Subcutaneous adipose tissue (tissue), 4 donors: ENCODE data around the gene FBXO2. TPM values are rescaled to one million over a fixed set of nuclear protein-coding genes. Genes with fewer than 3 reads are reported as not detected.

Source experiments
- CTCF ChIP-seq: fragments of 450-650 bp; IDR thresholded peaks from one replicate; pipeline ENCODE4 v1.5.1; 2016; ENCODE audit warnings: low read depth, mild to moderate bottlenecking, control low read depth, antibody characterized with exemption, moderate library complexity
- total RNA-seq, 4 donors: library from RNA; depleted of rRNA; stranded (reverse); fragments of >200 nt; gene quantifications; one replicate each; pipeline ENCODE4 v1.1.0, GENCODE V29; 2016

FBXO2 gene
- total RNA-seq, 4 donors from 2014 or later: 0.22 to 0.51 TPM; not detected in 2

GRCh38 chr1:11650331-11650991, 3.8 kb downstream of the FBXO2 start:
- no peak for TF ChIP-seq CTCF

GRCh38 chr1:11649624-11650330, 4.5 kb downstream of the FBXO2 start:
- no peak for TF ChIP-seq CTCF

- TF ChIP-seq CTCF: no peak
Observed at GRCh38 chr1:11649237-11649623, 5.0 kb downstream of the FBXO2 start.

GRCh38 chr1:11648732-11649158, 5.5 kb downstream of the FBXO2 start:
- no peak for TF ChIP-seq CTCF

- TF ChIP-seq CTCF: no peak
Observed at GRCh38 chr1:11648039-11648438, 6.2 kb downstream of the FBXO2 start.

- no peak for TF ChIP-seq CTCF
Observed at GRCh38 chr1:11647333-11647732, 6.9 kb downstream of the FBXO2 start.

GRCh38 chr1:11646317-11646716, 7.9 kb downstream of the FBXO2 start:
- TF ChIP-seq CTCF: no peak
